ENCODE data around the gene PYGM. TPM values are rescaled to one million over a fixed set of nuclear protein-coding genes. Genes with fewer than 3 reads are reported as not detected.

The PYGM gene
- total and polyA plus RNA-seq, 2 donors (not counting 1 experiment from before 2014, with no cell fraction given), result 0.50 to 1.9 TPM

- peaks cover 2% of the 10 kb centered on the region for H3K4me1 ChIP-seq (ENCODE audit: control insufficient read depth, extremely low read depth, insufficient read depth, low read length)
- H3K27ac ChIP-seq (ENCODE audit: insufficient read depth, low read length), result no peak overlapping the region
- no peak overlapping the region for H3K4me3 ChIP-seq (replicated peaks in 1 of 4; ENCODE audit: control extremely low read depth in 1 of 4, insufficient read depth in 1 of 4, low read depth in 3 of 4, low read length in 4 of 4)
- peaks cover 2% of the 10 kb centered on the region for H4K20me1 ChIP-seq (ENCODE audit: control insufficient read depth, extremely low read depth, insufficient read depth, low read length)
- no peak overlapping the region for H3K4me2 ChIP-seq (ENCODE audit: extremely low read depth, insufficient read depth, low read length)
- DNase-seq (ENCODE audit: low read depth in 2 of 2), result no peak
- peaks cover 47% of the 10 kb centered on the region for H3K79me2 ChIP-seq (ENCODE audit: control insufficient read depth, insufficient read depth, low read length)
- no peak overlapping the region for H3K9ac ChIP-seq (ENCODE audit: insufficient read depth, low read length)
- no peaks in the 10 kb centered on the region for H3K27me3 ChIP-seq (ENCODE audit: control insufficient read depth, insufficient read depth, low read length)
- TF ChIP-seq CTCF (conservative IDR thresholded peaks at IDR 0.05 in 1 of 2, IDR thresholded peaks at IDR 0.05 in 1 of 2; ENCODE audit: low read depth in 1 of 2, low read length in 2 of 2) (no peak), EZH2 (IDR thresholded peaks at IDR 0.05; ENCODE audit: low read length, missing control alignments) (no peak)
- H2AFZ ChIP-seq (ENCODE audit: low read length), result no peak overlapping the region
- H3K9me3 ChIP-seq (ENCODE audit: control insufficient read depth, insufficient read depth, low read depth, low read length), result no peaks in the 10 kb centered on the region
- peaks cover 56% of the 10 kb centered on the region for H3K36me3 ChIP-seq (ENCODE audit: control insufficient read depth, insufficient read depth, low read length)
These were observed 10.3 kb upstream of the PYGM start for GRCh38 chr11:64770120-64770519.

GRCh38 chr11:64769283-64769682 is 9.5 kb upstream of the PYGM start:
- no peak for TF ChIP-seq EZH2 (IDR thresholded peaks at IDR 0.05; ENCODE audit: low read length, missing control alignments)
- TF ChIP-seq CTCF (conservative IDR thresholded peaks at IDR 0.05 in 1 of 2, IDR thresholded peaks at IDR 0.05 in 1 of 2; ENCODE audit: low read depth in 1 of 2, low read length in 2 of 2), result no peak
- Histone ChIP-seq H3K4me3 (replicated peaks in 1 of 4; ENCODE audit: control extremely low read depth in 1 of 4, insufficient read depth in 1 of 4, low read depth in 3 of 4, low read length in 4 of 4) (no peak overlapping the region), H3K36me3 (ENCODE audit: control insufficient read depth, insufficient read depth, low read length) (peaks cover 53% of the 10 kb centered on the region), H3K27ac (ENCODE audit: insufficient read depth, low read length) (no peak overlapping the region), H4K20me1 (ENCODE audit: control insufficient read depth, extremely low read depth, insufficient read depth, low read length) (peaks cover 2% of the 10 kb centered on the region), H3K4me2 (ENCODE audit: extremely low read depth, insufficient read depth, low read length) (no peak overlapping the region), H3K9me3 (ENCODE audit: control insufficient read depth, insufficient read depth, low read depth, low read length) (no peaks in the 10 kb centered on the region), H3K79me2 (ENCODE audit: control insufficient read depth, insufficient read depth, low read length) (peaks cover 39% of the 10 kb centered on the region), H3K4me1 (ENCODE audit: control insufficient read depth, extremely low read depth, insufficient read depth, low read length) (peaks cover 2% of the 10 kb centered on the region), H3K27me3 (ENCODE audit: control insufficient read depth, insufficient read depth, low read length) (no peaks in the 10 kb centered on the region), H3K9ac (ENCODE audit: insufficient read depth, low read length) (no peak overlapping the region), H2AFZ (ENCODE audit: low read length) (no peak overlapping the region)
- no peak for DNase-seq (ENCODE audit: low read depth in 2 of 2)

- no peaks in the 10 kb centered on the region for H3K27me3 ChIP-seq (ENCODE audit: control insufficient read depth, insufficient read depth, low read length)
- no peaks in the 10 kb centered on the region for H3K9me3 ChIP-seq (ENCODE audit: control insufficient read depth, insufficient read depth, low read depth, low read length)
- H3K27ac ChIP-seq (ENCODE audit: insufficient read depth, low read length), result no peak overlapping the region
- peaks cover 49% of the 10 kb centered on the region for H3K36me3 ChIP-seq (ENCODE audit: control insufficient read depth, insufficient read depth, low read length)
- peaks cover 29% of the 10 kb centered on the region for H3K79me2 ChIP-seq (ENCODE audit: control insufficient read depth, insufficient read depth, low read length)
- peaks cover 2% of the 10 kb centered on the region for H4K20me1 ChIP-seq (ENCODE audit: control insufficient read depth, extremely low read depth, insufficient read depth, low read length)
- peaks cover 8% of the 10 kb centered on the region for H3K4me1 ChIP-seq (ENCODE audit: control insufficient read depth, extremely low read depth, insufficient read depth, low read length)
- no peak overlapping the region for H2AFZ ChIP-seq (ENCODE audit: low read length)
- no peak overlapping the region for H3K4me3 ChIP-seq (replicated peaks in 1 of 4; ENCODE audit: control extremely low read depth in 1 of 4, insufficient read depth in 1 of 4, low read depth in 3 of 4, low read length in 4 of 4)
- no peak for DNase-seq (ENCODE audit: low read depth in 2 of 2)
- no peak overlapping the region for H3K9ac ChIP-seq (ENCODE audit: insufficient read depth, low read length)
- no peak for TF ChIP-seq EZH2 (IDR thresholded peaks at IDR 0.05; ENCODE audit: low read length, missing control alignments)
- TF ChIP-seq CTCF (conservative IDR thresholded peaks at IDR 0.05 in 1 of 2, IDR thresholded peaks at IDR 0.05 in 1 of 2; ENCODE audit: low read depth in 1 of 2, low read length in 2 of 2), result no peak
- H3K4me2 ChIP-seq (ENCODE audit: extremely low read depth, insufficient read depth, low read length), result no peak overlapping the region
These were observed 8.5 kb upstream of the PYGM start for GRCh38 chr11:64768300-64768694.

All from fibroblast of lung (primary cell).